IPS-18c (cell line): Measurements from ENCODE around the gene CHPF.

Experiments
- H3K4me3 ChIP-seq: 2 replicates; pipeline ENCODE4 v1.7.0; 2013; ENCODE audit warnings: low read depth, mild to moderate bottlenecking, low read length, moderate library complexity; ENCODE audit not compliant: insufficient read depth
- H3K9me3 ChIP-seq: one replicate; pipeline ENCODE4 v1.6.1; 2013; ENCODE audit warnings: mild to moderate bottlenecking, low read length, moderate library complexity; ENCODE audit not compliant: control insufficient read depth, insufficient read depth

The CHPF gene

GRCh38 chr2:219570924-219571310, 27.3 kb upstream of the CHPF start:
- H3K4me3 ChIP-seq = peak overlapping the region; percentile 58
- H3K9me3 ChIP-seq = peaks cover 3% of the 10 kb centered on the region

GRCh38 chr2:219570194-219570923, 26.8 kb upstream of the CHPF start:
- Histone ChIP-seq H3K4me3 (peak overlapping the region; percentile 58), H3K9me3 (peaks cover 3% of the 10 kb centered on the region)

- peaks cover 3% of the 10 kb centered on the region for H3K9me3 ChIP-seq
These were observed 26.0 kb upstream of the CHPF start for GRCh38 chr2:219569635-219570034.

GRCh38 chr2:219569041-219569440, 25.4 kb upstream of the CHPF start:
- Histone ChIP-seq H3K4me3 (no peak overlapping the region), H3K9me3 (peaks cover 3% of the 10 kb centered on the region)

More at GRCh38 chr2:219569635-219570034, 26.0 kb upstream of the CHPF start:
- H3K4me3 ChIP-seq = peak overlapping the region; percentile 58; the same call in 1 of the 2 replicates

DNA sequence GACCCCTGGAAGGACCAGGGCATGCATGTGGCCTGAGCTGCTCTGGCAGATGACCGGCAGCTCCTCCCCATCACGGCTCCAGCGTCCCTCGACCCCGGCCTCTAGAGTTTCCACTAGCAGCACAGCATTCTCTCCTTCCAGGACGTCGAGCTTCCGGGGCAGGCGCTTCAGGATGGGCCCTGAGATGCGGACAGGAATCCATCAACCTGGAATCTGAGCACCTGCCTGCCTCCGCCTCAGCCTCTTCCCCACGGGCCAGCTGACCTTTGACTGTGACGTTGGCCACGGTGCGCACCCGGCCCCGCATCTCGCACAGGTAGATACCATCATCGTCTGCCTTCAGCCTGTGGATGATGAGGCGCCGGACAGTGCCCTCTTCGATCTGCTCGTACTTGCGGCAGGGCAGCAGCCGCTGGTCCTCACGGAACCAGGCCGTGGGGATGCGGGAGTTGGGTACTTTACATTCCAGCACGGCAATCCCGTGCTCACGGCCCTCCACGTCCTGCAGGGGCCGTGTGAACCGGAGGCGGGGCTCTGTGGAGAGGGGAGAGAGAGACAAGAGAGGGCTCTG, 24.3 kb upstream of the CHPF start:
- Histone ChIP-seq H3K9me3 (peaks cover 3% of the 10 kb centered on the region), H3K4me3 (no peak overlapping the region; the same call in 1 of the 2 replicates)

GRCh38 chr2:219567131-219567530, 23.5 kb upstream of the CHPF start:
- peaks cover 3% of the 10 kb centered on the region for H3K9me3 ChIP-seq
- H3K4me3 ChIP-seq = no peak overlapping the region

GRCh38 chr2:219566640-219567039, 23.0 kb upstream of the CHPF start:
- peak overlapping the region; percentile 15; the same call in 1 of the 2 replicates for H3K4me3 ChIP-seq
- H3K9me3 ChIP-seq = peaks cover 3% of the 10 kb centered on the region

DNA sequence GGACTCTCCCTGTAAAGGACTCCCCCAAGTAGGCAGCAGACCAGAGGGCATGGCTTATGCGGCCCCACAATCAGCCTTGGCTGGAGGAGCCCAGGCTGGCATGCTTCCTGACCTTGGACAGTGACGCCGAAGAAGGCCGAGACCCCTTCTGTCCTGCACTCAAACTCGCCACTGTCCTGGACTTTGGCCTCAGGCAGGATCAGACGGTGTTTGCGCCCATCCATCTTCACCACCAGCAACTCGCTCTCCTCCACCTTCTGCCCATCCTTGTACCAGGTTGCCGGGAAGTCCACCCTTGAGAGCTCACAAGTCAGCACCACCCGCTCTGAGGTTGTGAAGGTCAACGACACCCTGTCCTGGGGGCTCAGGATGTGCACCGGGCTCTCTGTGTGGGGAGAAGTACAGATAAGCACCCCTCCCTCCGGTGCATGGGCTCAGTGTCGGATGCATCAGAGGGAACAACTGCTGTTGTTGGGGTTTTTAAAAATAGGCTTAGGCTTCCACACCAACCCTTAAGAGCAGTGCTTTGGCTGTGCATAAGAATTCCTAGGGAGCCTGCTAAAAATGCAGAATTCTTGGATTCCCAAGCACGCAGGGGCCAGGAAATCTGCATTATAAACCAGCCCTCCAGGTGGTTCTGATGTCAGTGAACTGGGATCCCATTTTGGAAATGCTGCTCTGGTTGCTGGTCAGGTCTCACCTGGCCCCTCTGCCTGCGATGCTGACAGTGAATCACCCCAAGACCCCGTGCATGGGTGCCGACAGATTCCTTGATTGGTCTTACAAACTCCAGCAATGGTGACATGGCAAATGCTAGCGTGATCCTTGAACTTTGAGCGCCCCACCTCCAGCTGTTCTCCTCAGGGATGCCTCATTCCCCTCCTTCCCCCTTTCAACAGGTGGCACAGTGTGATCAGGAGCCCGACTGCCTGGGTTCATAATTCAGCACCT, 21.8 kb upstream of the CHPF start:
- Histone ChIP-seq H3K9me3 (peaks cover 3% of the 10 kb centered on the region), H3K4me3 (peak overlapping the region; percentile 36; the same call in 1 of the 2 replicates)

- H3K9me3 ChIP-seq = no peaks in the 10 kb centered on the region
- H3K4me3 ChIP-seq = no peak overlapping the region
These were observed 19.8 kb upstream of the CHPF start for GRCh38 chr2:219563271-219563928.

DNA sequence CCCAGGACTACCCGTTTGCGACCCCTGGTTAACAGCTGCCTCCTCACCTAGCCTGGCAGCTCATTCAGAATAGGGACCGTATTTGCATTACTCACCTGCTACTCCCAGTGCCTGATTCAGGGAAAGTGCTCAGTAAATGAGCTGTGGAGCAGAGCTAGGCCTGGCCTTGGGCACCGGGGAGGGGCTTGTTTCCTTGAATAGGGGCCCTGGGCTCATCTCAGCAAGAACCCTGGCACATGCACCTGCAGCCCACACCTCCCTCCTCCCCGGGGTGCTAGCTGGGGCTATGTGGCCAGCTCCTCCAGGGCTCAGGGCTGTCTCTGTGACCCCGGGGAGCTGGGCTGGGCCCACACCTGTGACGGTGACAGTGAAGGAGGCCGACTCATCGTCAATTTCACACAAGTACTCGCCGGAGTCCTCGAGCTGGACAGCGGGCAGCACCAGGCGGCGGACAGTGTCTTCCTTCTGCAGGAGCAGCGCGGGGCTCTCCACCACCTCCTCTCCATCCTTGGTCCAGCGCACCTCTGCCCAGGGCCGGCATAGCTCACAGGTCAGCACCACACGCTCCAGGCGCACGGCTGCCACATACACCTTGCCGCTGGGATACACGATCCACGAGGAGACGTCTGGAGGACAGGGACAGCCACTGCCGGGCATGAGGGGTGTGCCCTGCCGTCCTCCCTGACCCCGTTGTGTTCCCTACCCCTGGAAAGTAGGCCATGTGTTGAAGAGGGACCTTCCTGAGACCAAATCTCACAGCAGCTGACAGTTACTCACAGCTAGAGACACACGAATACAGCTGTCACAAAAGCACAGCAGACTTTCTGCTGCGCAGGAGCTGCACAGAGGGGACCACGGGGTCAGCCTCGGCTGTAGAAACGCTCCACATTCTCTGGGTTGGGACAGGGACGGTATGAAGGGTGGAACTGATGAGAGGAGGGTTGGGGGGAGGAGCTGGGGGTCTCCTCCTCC, 18.7 kb upstream of the CHPF start:
- no peaks in the 10 kb centered on the region for H3K9me3 ChIP-seq

GRCh38 chr2:219561179-219562048, 17.8 kb upstream of the CHPF start:
- H3K4me3 ChIP-seq = no peak overlapping the region

More for the DNA sequence above, 18.7 kb upstream of the CHPF start:
- no peak overlapping the region for H3K4me3 ChIP-seq

DNA sequence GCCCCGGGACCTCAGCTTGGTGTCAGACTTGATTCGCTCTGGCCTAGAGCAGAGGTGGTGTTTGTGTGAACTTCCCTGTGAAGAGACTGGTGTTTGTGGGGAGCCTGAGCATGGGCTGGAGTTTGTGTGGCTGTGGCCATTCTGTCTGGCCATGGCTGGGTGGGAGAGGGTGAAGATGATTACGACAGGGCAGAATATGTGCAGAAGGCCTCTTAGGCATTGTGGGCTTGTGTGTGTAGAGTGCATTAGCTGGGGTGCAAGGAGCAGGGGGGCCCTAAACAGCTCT, 17.2 kb upstream of the CHPF start:
- H3K9me3 ChIP-seq = no peaks in the 10 kb centered on the region
- no peak overlapping the region for H3K4me3 ChIP-seq

More at GRCh38 chr2:219561179-219562048, 17.8 kb upstream of the CHPF start:
- no peaks in the 10 kb centered on the region for H3K9me3 ChIP-seq

- Histone ChIP-seq H3K4me3 (no peak overlapping the region), H3K9me3 (no peaks in the 10 kb centered on the region)
These were observed 16.7 kb upstream of the CHPF start for GRCh38 chr2:219560037-219560892.

DNA sequence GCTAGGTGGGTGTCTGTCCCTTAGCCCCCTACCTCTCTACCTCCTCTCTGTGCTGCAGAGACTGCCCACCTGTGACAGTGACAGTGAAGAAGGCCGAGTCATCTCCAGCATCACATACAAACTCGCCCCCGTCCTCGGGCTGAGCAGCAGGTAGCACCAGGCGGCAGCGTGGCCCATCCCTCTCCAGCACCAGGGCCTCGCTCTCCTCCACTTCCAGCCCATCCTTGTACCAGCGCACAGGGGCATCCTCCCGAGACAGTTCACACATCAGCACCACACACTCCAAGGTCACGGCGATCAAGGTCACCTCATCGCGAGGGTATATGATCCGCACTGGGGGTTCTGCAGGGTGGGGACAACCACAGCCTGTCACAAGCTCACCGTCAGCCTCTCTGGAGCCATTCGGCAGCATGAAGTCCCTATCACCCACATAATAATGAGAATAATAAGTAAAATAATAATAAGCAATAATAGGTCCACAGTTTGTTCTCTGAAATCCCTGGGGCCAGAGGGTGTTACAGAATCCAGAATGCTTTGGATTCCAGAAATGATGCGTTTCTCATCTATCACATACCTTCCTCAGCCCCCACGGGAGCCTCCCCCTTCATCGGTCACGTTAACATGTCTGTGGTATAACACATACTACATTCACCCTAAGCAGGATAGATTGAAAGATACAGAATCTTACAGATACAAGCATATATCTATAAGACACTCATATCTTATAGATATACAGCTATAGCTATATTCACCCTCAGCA, 15.7 kb upstream of the CHPF start:
- Histone ChIP-seq H3K9me3 (no peaks in the 10 kb centered on the region), H3K4me3 (no peak overlapping the region)
